ENCODE data around the gene CRK. TPM values are rescaled to one million over a fixed set of nuclear protein-coding genes. Genes with fewer than 3 reads are reported as not detected.

The CRK gene
- total RNA-seq, 3 donors from 2014 or later = 73.9 to 85.3 (median 74.0) TPM

DNA sequence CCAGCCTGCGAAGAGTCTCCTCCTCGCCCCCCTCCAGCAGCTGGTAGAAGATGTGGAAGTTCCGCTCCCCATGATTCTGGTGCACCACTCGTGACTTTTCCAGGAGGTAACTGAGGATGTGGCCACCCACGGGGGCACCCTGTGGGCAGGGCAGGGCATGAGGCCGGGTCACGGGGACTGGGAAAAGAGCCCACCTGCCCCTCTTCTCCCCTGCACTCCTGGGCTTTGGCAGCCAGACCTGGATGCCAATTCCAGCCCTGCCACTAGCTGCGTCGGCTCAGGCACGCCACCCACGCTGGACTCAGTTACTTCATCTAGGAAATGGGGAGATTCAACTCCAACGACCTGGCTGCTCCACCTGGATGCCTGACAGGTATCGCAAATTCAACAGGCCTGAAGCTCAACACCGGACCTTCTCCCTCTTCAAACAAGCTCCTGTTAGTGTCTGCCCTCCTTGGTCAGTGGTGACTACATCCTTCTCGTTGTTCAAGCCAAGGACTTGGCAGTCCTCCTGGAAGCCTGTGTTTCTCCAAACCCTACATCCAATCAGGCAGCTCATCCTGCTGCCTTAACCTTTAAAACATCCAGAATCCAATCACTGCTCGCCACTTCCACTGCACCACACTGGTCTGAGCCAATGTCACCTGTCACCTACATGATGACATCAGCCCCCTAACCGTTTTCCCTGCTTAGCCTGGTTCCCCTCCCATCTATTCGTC, 24.9 kb upstream of the CRK start:
- DNase-seq = no peak
- TF ChIP-seq, protein P1, sequence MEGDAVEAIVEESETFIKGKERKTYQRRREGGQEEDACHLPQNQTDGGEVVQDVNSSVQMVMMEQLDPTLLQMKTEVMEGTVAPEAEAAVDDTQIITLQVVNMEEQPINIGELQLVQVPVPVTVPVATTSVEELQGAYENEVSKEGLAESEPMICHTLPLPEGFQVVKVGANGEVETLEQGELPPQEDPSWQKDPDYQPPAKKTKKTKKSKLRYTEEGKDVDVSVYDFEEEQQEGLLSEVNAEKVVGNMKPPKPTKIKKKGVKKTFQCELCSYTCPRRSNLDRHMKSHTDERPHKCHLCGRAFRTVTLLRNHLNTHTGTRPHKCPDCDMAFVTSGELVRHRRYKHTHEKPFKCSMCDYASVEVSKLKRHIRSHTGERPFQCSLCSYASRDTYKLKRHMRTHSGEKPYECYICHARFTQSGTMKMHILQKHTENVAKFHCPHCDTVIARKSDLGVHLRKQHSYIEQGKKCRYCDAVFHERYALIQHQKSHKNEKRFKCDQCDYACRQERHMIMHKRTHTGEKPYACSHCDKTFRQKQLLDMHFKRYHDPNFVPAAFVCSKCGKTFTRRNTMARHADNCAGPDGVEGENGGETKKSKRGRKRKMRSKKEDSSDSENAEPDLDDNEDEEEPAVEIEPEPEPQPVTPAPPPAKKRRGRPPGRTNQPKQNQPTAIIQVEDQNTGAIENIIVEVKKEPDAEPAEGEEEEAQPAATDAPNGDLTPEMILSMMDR (IDR thresholded peaks at IDR 0.05) = no peak
- Histone ChIP-seq H3K4me3 (no peak overlapping the region), H3K4me1 (ENCODE audit: low read depth) (peaks cover 4% of the 10 kb centered on the region), H3K36me3 (ENCODE audit: low read depth) (peaks cover 13% of the 10 kb centered on the region), H3K9me3 (no peaks in the 10 kb centered on the region)
- ATAC-seq = no peak
- intact Hi-C loops (cut with DNase I, micrococcal nuclease) = no loop called here

DNA sequence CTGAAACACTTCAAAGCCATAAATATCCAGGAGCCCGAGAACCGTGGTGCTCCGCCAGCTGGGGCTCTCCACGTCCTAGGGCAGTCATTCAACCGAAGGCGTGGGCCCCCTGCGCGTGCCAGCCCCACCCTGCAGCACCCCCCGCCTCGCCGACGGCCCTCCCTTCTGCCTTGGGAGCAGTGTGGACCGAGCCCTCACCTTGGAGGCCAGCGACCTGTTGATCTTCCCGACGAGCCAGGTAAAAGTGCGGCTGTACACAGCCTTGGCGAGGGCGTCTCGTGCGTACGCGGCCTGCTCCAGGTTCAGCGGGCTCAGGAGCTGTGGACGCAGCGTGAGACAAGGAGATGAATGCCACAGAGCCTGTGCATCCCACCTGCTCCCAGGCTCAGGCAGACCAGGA, 22.4 kb upstream of the CRK start:
- TF ChIP-seq, protein P1 (IDR thresholded peaks at IDR 0.05) = no peak
- ATAC-seq (no peak), DNase-seq (no peak)
- Histone ChIP-seq H3K4me3 (no peak overlapping the region), H3K4me1 (ENCODE audit: low read depth) (no peaks in the 10 kb centered on the region), H3K36me3 (ENCODE audit: low read depth) (peaks cover 13% of the 10 kb centered on the region), H3K9me3 (no peaks in the 10 kb centered on the region)
- intact Hi-C loops (cut with DNase I, micrococcal nuclease) = no loop called here

DNA sequence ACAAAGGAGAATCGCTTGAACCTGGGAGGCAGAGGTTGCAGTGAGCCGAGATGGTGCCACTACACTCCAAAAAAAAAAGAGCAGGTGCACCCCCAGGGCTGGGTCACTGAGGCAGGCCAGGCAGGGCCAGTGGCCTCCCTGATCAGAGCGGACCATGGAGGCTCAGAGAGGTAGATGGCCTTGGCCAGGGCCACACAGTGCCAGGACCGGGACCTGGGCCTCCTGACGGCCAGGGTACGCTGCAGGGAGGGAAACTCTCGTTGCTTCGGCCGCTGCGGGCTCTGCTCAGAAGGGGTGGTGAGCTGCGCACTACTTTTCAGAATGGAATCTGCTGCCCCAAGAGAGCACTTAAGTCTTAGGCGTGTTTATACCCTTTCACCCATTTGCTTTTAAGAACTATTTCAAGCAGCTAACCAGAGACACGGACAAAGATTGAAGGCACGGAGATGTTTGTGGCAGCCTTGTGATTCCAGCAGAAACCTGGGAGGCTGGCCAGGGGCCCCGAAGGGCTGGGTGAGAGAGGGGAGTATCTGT, 19.4 kb upstream of the CRK start:
- TF ChIP-seq, protein P1 (IDR thresholded peaks at IDR 0.05) = no peak
- Histone ChIP-seq H3K4me3 (no peak overlapping the region), H3K4me1 (ENCODE audit: low read depth) (no peaks in the 10 kb centered on the region), H3K9me3 (no peaks in the 10 kb centered on the region), H3K36me3 (ENCODE audit: low read depth) (peaks cover 18% of the 10 kb centered on the region)
- DNase-seq (no peak), ATAC-seq (no peak)
- intact Hi-C loops (cut with DNase I, micrococcal nuclease) = no loop called here

DNA sequence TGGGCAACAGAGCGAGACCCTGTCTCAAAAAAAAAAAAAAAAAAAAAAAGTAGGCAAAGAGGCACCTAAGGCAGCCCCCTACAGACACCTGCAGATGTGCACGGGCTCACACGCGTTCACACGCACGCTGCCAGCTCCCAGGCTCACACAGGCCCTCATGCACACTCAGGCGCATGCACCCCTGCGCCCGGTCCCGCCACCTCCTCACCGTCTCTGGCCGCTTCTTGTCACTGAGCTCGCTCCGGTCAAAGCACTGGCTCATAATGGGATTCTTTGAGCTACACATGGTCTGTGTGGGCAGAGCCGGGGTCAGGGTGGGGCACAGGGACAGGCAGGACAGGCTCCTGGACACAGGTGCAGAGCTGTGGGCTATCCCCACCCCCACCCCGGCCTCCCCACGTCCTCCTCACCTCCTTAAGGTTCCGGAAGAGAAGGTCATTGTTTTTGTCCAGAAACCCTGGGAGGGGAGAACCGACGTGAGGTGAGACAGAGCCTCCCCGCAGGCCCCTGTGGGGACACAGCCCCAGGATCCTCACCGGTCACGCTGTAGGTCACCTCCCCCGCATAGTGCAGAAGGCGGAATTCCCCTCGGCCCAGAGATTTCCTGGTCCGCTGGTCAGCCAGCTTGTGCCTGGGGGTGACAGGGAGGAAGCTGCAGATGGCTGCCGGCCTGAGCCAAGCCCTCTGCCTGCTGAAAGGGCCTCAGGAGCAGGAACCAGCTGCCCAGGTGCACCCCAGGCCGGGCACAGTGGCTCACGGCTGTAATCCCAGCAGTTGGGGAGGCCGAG, 18.6 kb upstream of the CRK start:
- Histone ChIP-seq H3K9me3 (no peaks in the 10 kb centered on the region), H3K4me1 (ENCODE audit: low read depth) (no peaks in the 10 kb centered on the region), H3K36me3 (ENCODE audit: low read depth) (peaks cover 17% of the 10 kb centered on the region), H3K4me3 (no peak overlapping the region)
- DNase-seq (no peak), ATAC-seq (peak; percentile 15)
- intact Hi-C loops (cut with DNase I, micrococcal nuclease) = no loop called here
- TF ChIP-seq, protein P1 (IDR thresholded peaks at IDR 0.05) = no peak

DNA sequence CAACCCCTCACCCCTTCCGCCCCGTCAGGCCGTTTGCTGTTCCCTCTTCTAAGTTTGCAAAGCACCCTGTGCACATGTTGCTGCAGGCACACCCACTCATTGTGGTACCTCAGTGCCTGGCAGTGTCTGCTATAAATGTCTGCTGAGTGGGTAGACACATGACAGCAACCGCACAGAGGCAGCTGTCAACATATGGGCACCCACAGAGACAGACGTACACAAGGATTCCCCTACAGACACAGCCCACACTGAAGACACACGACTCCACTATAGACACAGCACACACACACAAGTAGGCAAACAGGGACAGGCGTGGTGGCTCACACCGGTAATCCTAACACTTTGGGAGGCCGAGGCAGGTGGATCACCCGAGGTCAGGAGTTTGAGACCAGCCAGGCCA, 17.8 kb upstream of the CRK start:
- Histone ChIP-seq H3K9me3 (no peaks in the 10 kb centered on the region), H3K4me1 (ENCODE audit: low read depth) (no peaks in the 10 kb centered on the region), H3K36me3 (ENCODE audit: low read depth) (peaks cover 14% of the 10 kb centered on the region), H3K4me3 (no peak overlapping the region)
- intact Hi-C loops (cut with DNase I, micrococcal nuclease) = no loop called here
- DNase-seq = no peak
- TF ChIP-seq, protein P1 (IDR thresholded peaks at IDR 0.05) = no peak
- ATAC-seq = peak; percentile 29

Data from mucosa of descending colon (tissue), 3 donors.